ENCODE measurements around the gene SCFD1.

Gene SCFD1

GRCh38 chr14:30607156-30607780 is 14.9 kb upstream of the SCFD1 start:
- H3K27me3 ChIP-seq (ENCODE audit: control insufficient read depth in 5 of 5, insufficient read depth in 4 of 5, low read length in 5 of 5) = no peaks in the 10 kb centered on the region
- H3K4me1 ChIP-seq (ENCODE audit: control insufficient read depth in 5 of 5, insufficient read depth in 5 of 5, low read length in 5 of 5) = peaks cover 0 to 6% (median 3%) of the 10 kb centered on the region in 5 donors
- no peak overlapping the region for H3K4me3 ChIP-seq (ENCODE audit: low read depth in 1 of 5, low read length in 5 of 5)
- no peak overlapping the region for H3K9ac ChIP-seq (ENCODE audit: low read length in 5 of 5)
- H3K9me3 ChIP-seq (ENCODE audit: control insufficient read depth in 5 of 5, low read length in 5 of 5) = no peaks in the 10 kb centered on the region
- no peak overlapping the region for H3K27ac ChIP-seq (ENCODE audit: low read depth, low read length)
- H3K36me3 ChIP-seq (ENCODE audit: control insufficient read depth in 5 of 5, insufficient read depth in 5 of 5, low read length in 5 of 5) = peaks cover 22 to 42% (median 31%) of the 10 kb centered on the region in 5 donors

GRCh38 chr14:30608533-30609006 is 13.5 kb upstream of the SCFD1 start:
- no peaks in the 10 kb centered on the region for H3K27me3 ChIP-seq (ENCODE audit: control insufficient read depth in 5 of 5, insufficient read depth in 4 of 5, low read length in 5 of 5)
- H3K27ac ChIP-seq (ENCODE audit: low read depth, low read length) = no peak overlapping the region
- no peak overlapping the region for H3K4me3 ChIP-seq (ENCODE audit: low read depth in 1 of 5, low read length in 5 of 5)
- H3K9me3 ChIP-seq (ENCODE audit: control insufficient read depth in 5 of 5, low read length in 5 of 5) = no peaks in the 10 kb centered on the region
- peaks cover 0 to 6% (median 3%) of the 10 kb centered on the region in 5 donors for H3K4me1 ChIP-seq (ENCODE audit: control insufficient read depth in 5 of 5, insufficient read depth in 5 of 5, low read length in 5 of 5)
- no peak overlapping the region for H3K9ac ChIP-seq (ENCODE audit: low read length in 5 of 5)
- H3K36me3 ChIP-seq (ENCODE audit: control insufficient read depth in 5 of 5, insufficient read depth in 5 of 5, low read length in 5 of 5) = peaks cover 17 to 30% (median 23%) of the 10 kb centered on the region in 5 donors

- Histone ChIP-seq H3K36me3 (ENCODE audit: control insufficient read depth in 5 of 5, insufficient read depth in 5 of 5, low read length in 5 of 5) (peaks cover 10 to 20% (median 12%) of the 10 kb centered on the region in 5 donors), H3K4me3 (ENCODE audit: low read depth in 1 of 5, low read length in 5 of 5) (no peak overlapping the region), H3K27me3 (ENCODE audit: control insufficient read depth in 5 of 5, insufficient read depth in 4 of 5, low read length in 5 of 5) (no peaks in the 10 kb centered on the region), H3K4me1 (ENCODE audit: control insufficient read depth in 5 of 5, insufficient read depth in 5 of 5, low read length in 5 of 5) (peaks cover 0 to 6% (median 3%) of the 10 kb centered on the region in 5 donors), H3K9me3 (ENCODE audit: control insufficient read depth in 5 of 5, low read length in 5 of 5) (no peaks in the 10 kb centered on the region), H3K27ac (ENCODE audit: low read depth, low read length) (no peak overlapping the region), H3K9ac (ENCODE audit: low read length in 5 of 5) (no peak overlapping the region)
These were observed 11.3 kb upstream of the SCFD1 start for GRCh38 chr14:30610787-30611343.

GRCh38 chr14:30614155-30614554 is 8.0 kb upstream of the SCFD1 start:
- Histone ChIP-seq H3K9me3 (ENCODE audit: control insufficient read depth in 5 of 5, low read length in 5 of 5) (no peaks in the 10 kb centered on the region), H3K27me3 (ENCODE audit: control insufficient read depth in 5 of 5, insufficient read depth in 4 of 5, low read length in 5 of 5) (no peaks in the 10 kb centered on the region), H3K4me1 (ENCODE audit: control insufficient read depth in 5 of 5, insufficient read depth in 5 of 5, low read length in 5 of 5) (peaks cover 0 to 6% (median 3%) of the 10 kb centered on the region in 5 donors), H3K27ac (ENCODE audit: low read depth, low read length) (no peak overlapping the region), H3K36me3 (ENCODE audit: control insufficient read depth in 5 of 5, insufficient read depth in 5 of 5, low read length in 5 of 5) (peaks cover 3 to 8% (median 5%) of the 10 kb centered on the region in 5 donors), H3K4me3 (ENCODE audit: low read depth in 1 of 5, low read length in 5 of 5) (no peak overlapping the region), H3K9ac (ENCODE audit: low read length in 5 of 5) (no peak overlapping the region)

GRCh38 chr14:30620178-30620577 is 1.9 kb upstream of the SCFD1 start:
- peaks cover 0 to 32% (median 28%) of the 10 kb centered on the region in 5 donors for H3K4me1 ChIP-seq (ENCODE audit: control insufficient read depth in 5 of 5, insufficient read depth in 5 of 5, low read length in 5 of 5)
- H3K36me3 ChIP-seq (ENCODE audit: control insufficient read depth in 5 of 5, insufficient read depth in 5 of 5, low read length in 5 of 5) = peaks cover 0 to 5% (median 3%) of the 10 kb centered on the region in 5 donors
- H3K9ac ChIP-seq (ENCODE audit: low read length in 5 of 5) = no peak overlapping the region
- no peak overlapping the region for H3K4me3 ChIP-seq (ENCODE audit: low read depth in 1 of 5, low read length in 5 of 5)
- H3K27me3 ChIP-seq (ENCODE audit: control insufficient read depth in 5 of 5, insufficient read depth in 4 of 5, low read length in 5 of 5) = no peaks in the 10 kb centered on the region
- H3K9me3 ChIP-seq (ENCODE audit: control insufficient read depth in 5 of 5, low read length in 5 of 5) = no peaks in the 10 kb centered on the region
- no peak overlapping the region for H3K27ac ChIP-seq (ENCODE audit: low read depth, low read length)

- H3K27ac ChIP-seq (ENCODE audit: low read depth, low read length) = peak overlapping the region; percentile 86
- H3K27me3 ChIP-seq (ENCODE audit: control insufficient read depth in 5 of 5, insufficient read depth in 4 of 5, low read length in 5 of 5) = no peaks in the 10 kb centered on the region
- peak overlapping the region; percentile 87 to 99 (median 93) for H3K4me3 ChIP-seq (ENCODE audit: low read depth in 1 of 5, low read length in 5 of 5)
- H3K4me1 ChIP-seq (ENCODE audit: control insufficient read depth in 5 of 5, insufficient read depth in 5 of 5, low read length in 5 of 5) = peaks cover 0 to 37% (median 36%) of the 10 kb centered on the region in 5 donors
- no peaks in the 10 kb centered on the region for H3K9me3 ChIP-seq (ENCODE audit: control insufficient read depth in 5 of 5, low read length in 5 of 5)
- peak overlapping the region; percentile 88 to 97 (median 95) for H3K9ac ChIP-seq (ENCODE audit: low read length in 5 of 5)
- no peaks in the 10 kb centered on the region for H3K36me3 ChIP-seq (ENCODE audit: control insufficient read depth in 5 of 5, insufficient read depth in 5 of 5, low read length in 5 of 5)
These were observed 672 bp upstream of the SCFD1 start for GRCh38 chr14:30621354-30621939.

- Histone ChIP-seq H3K27me3 (ENCODE audit: control insufficient read depth in 5 of 5, insufficient read depth in 4 of 5, low read length in 5 of 5) (no peaks in the 10 kb centered on the region), H3K4me1 (ENCODE audit: control insufficient read depth in 5 of 5, insufficient read depth in 5 of 5, low read length in 5 of 5) (peaks cover 0 to 40% (median 37%) of the 10 kb centered on the region in 5 donors), H3K36me3 (ENCODE audit: control insufficient read depth in 5 of 5, insufficient read depth in 5 of 5, low read length in 5 of 5) (no peaks in the 10 kb centered on the region), H3K27ac (ENCODE audit: low read depth, low read length) (no peak overlapping the region), H3K9ac (ENCODE audit: low read length in 5 of 5) (peak overlapping the region in 4 of 5 donors; percentile 88 to 97 (median 96)), H3K4me3 (ENCODE audit: low read depth in 1 of 5, low read length in 5 of 5) (peak overlapping the region; percentile 87 to 99 (median 93)), H3K9me3 (ENCODE audit: control insufficient read depth in 5 of 5, low read length in 5 of 5) (no peaks in the 10 kb centered on the region)
These were observed 1.5 kb downstream of the SCFD1 start for GRCh38 chr14:30623412-30624131.

- no peaks in the 10 kb centered on the region for H3K9me3 ChIP-seq (ENCODE audit: control insufficient read depth in 5 of 5, low read length in 5 of 5)
- no peaks in the 10 kb centered on the region for H3K36me3 ChIP-seq (ENCODE audit: control insufficient read depth in 5 of 5, insufficient read depth in 5 of 5, low read length in 5 of 5)
- H3K4me1 ChIP-seq (ENCODE audit: control insufficient read depth in 5 of 5, insufficient read depth in 5 of 5, low read length in 5 of 5) = peaks cover 0 to 40% (median 39%) of the 10 kb centered on the region in 5 donors
- H3K27me3 ChIP-seq (ENCODE audit: control insufficient read depth in 5 of 5, insufficient read depth in 4 of 5, low read length in 5 of 5) = no peaks in the 10 kb centered on the region
- H3K27ac ChIP-seq (ENCODE audit: low read depth, low read length) = no peak overlapping the region
- H3K4me3 ChIP-seq (ENCODE audit: low read depth in 1 of 5, low read length in 5 of 5) = peak overlapping the region in 2 of 5 donors; percentile 1 to 13
- H3K9ac ChIP-seq (ENCODE audit: low read length in 5 of 5) = peak overlapping the region in 1 of 5 donors; percentile 97
These were observed 2.0 kb downstream of the SCFD1 start for GRCh38 chr14:30624132-30624423.

GRCh38 chr14:30625533-30625932 is 3.4 kb downstream of the SCFD1 start:
- no peaks in the 10 kb centered on the region for H3K27me3 ChIP-seq (ENCODE audit: control insufficient read depth in 5 of 5, insufficient read depth in 4 of 5, low read length in 5 of 5)
- H3K9ac ChIP-seq (ENCODE audit: low read length in 5 of 5) = peak overlapping the region in 2 of 5 donors; percentile 8 to 42
- H3K9me3 ChIP-seq (ENCODE audit: control insufficient read depth in 5 of 5, low read length in 5 of 5) = no peaks in the 10 kb centered on the region
- H3K27ac ChIP-seq (ENCODE audit: low read depth, low read length) = no peak overlapping the region
- H3K4me1 ChIP-seq (ENCODE audit: control insufficient read depth in 5 of 5, insufficient read depth in 5 of 5, low read length in 5 of 5) = peaks cover 0 to 44% (median 39%) of the 10 kb centered on the region in 5 donors
- peak overlapping the region in 1 of 5 donors; percentile 8 for H3K4me3 ChIP-seq (ENCODE audit: low read depth in 1 of 5, low read length in 5 of 5)
- H3K36me3 ChIP-seq (ENCODE audit: control insufficient read depth in 5 of 5, insufficient read depth in 5 of 5, low read length in 5 of 5) = peaks cover 0 to 3% (median under 1%) of the 10 kb centered on the region in 5 donors
